Activated B cell treated with CpG ODN at 0.5 μM for 24 hours (primary cell): ENCODE data around the gene MYLK. TPM values are rescaled to one million over a fixed set of nuclear protein-coding genes. Genes with fewer than 3 reads are reported as not detected.

Experiments
- ATAC-seq: fragments of 200-7000 bp; cut with Tn5 transposase; one replicate; pipeline ENCODE4 v1.10.0; 2021; ENCODE audit warnings: low read depth, mild to moderate bottlenecking, moderate library complexity
- CTCF ChIA-PET: fragments of 350-600 bp; sonication (Branson Sonifier 250); formaldehyde crosslinking; loops from one replicate; lab custom pipeline; 2021; ENCODE audit warnings: antibody characterized with exemption; lab: Charles Lee
- POLR2A ChIA-PET: fragments of 350-600 bp; sonication (Branson Sonifier 250); formaldehyde crosslinking; loops from one replicate; lab custom pipeline; 2021; ENCODE audit warnings: antibody characterized with exemption; lab: Charles Lee
- DNase-seq: peaks from one replicate; pipeline ENCODE4 v3.0.0; 2022
- H3K27ac Mint-ChIP-seq: one replicate; pipeline ENCODE4 v1.8.0; 2020; ENCODE audit warnings: mixed read lengths
- H3K27me3 Mint-ChIP-seq: one replicate; pipeline ENCODE4 v1.8.0; 2021; ENCODE audit warnings: mixed read lengths
- H3K36me3 Mint-ChIP-seq: one replicate; pipeline ENCODE4 v1.8.0; 2021; ENCODE audit warnings: low read depth, mixed read lengths
- H3K4me1 Mint-ChIP-seq: one replicate; pipeline ENCODE4 v1.8.0; 2021; ENCODE audit warnings: mixed read lengths
- H3K4me3 Mint-ChIP-seq: one replicate; pipeline ENCODE4 v1.8.0; 2020; ENCODE audit warnings: mild to moderate bottlenecking, mixed read lengths
- H3K9me3 Mint-ChIP-seq: one replicate; pipeline ENCODE4 v1.8.0; 2020; ENCODE audit warnings: mixed read lengths
- CTCF ChIP-seq: fragments of 200-600 bp; IDR thresholded peaks from one replicate; pipeline ENCODE4 v1.8.0; 2022; ENCODE audit warnings: antibody characterized with exemption, mild to moderate bottlenecking
- intact Hi-C: fragments of 100-400 bp; cut with micrococcal nuclease; formaldehyde crosslinking; loops from one replicate; pipeline ENCODE4 v1.15.1; 2024
- total RNA-seq: library from RNA; stranded (reverse); gene quantifications from 2 replicates; pipeline ENCODE4 v1.2.3, GENCODE V29; 2022

MYLK gene
- total RNA-seq, 1 donor from 2014 or later: not detected

GRCh38 chr3:123781138-123781537 is 103.0 kb downstream of the MYLK start:
- ATAC-seq (no peak), DNase-seq (no peak)
- H3K27ac Mint-ChIP-seq: no peak overlapping the region
- intact Hi-C loops: no loop called here
- H3K4me1 Mint-ChIP-seq: no peaks in the 10 kb centered on the region
- no peaks in the 10 kb centered on the region for H3K36me3 Mint-ChIP-seq
- TF ChIP-seq CTCF: no peak
- no peaks in the 10 kb centered on the region for H3K9me3 Mint-ChIP-seq
- ChIA-PET CTCF (no interaction called here), POLR2A (no interaction called here)
- H3K27me3 Mint-ChIP-seq: peaks cover 3% of the 10 kb centered on the region
- no peak overlapping the region for H3K4me3 Mint-ChIP-seq

- POLR2A ChIA-PET: no interaction called here
- Mint-ChIP-seq H3K9me3 (no peaks in the 10 kb centered on the region), H3K4me3 (no peak overlapping the region), H3K36me3 (no peaks in the 10 kb centered on the region), H3K4me1 (no peaks in the 10 kb centered on the region), H3K27me3 (peaks cover 3% of the 10 kb centered on the region), H3K27ac (no peak overlapping the region)
- CTCF ChIA-PET: no interaction called here
- TF ChIP-seq CTCF: no peak
- ATAC-seq: no peak
- DNase-seq: no peak
- intact Hi-C loops: no loop called here
These were observed 103.5 kb downstream of the MYLK start for GRCh38 chr3:123780656-123781055.

GRCh38 chr3:123779655-123780231 is 104.4 kb downstream of the MYLK start:
- Mint-ChIP-seq H3K27me3 (peaks cover 3% of the 10 kb centered on the region), H3K36me3 (no peaks in the 10 kb centered on the region), H3K27ac (no peak overlapping the region), H3K9me3 (no peaks in the 10 kb centered on the region), H3K4me3 (no peak overlapping the region), H3K4me1 (no peaks in the 10 kb centered on the region)
- intact Hi-C loops: no loop called here
- POLR2A ChIA-PET: no interaction called here
- no peak for TF ChIP-seq CTCF
- no peak for DNase-seq
- CTCF ChIA-PET: no interaction called here
- ATAC-seq: no peak

- H3K27ac Mint-ChIP-seq: no peak overlapping the region
- H3K27me3 Mint-ChIP-seq: peaks cover 3% of the 10 kb centered on the region
- ATAC-seq: no peak
- H3K4me1 Mint-ChIP-seq: no peaks in the 10 kb centered on the region
- H3K9me3 Mint-ChIP-seq: no peaks in the 10 kb centered on the region
- ChIA-PET CTCF (no interaction called here), POLR2A (no interaction called here)
- intact Hi-C loops: no loop called here
- no peak overlapping the region for H3K4me3 Mint-ChIP-seq
- DNase-seq: no peak
- no peaks in the 10 kb centered on the region for H3K36me3 Mint-ChIP-seq
- no peak for TF ChIP-seq CTCF
These were observed 105.0 kb downstream of the MYLK start for GRCh38 chr3:123778991-123779622.

- ChIA-PET POLR2A (no interaction called here), CTCF (no interaction called here)
- no peak overlapping the region for H3K4me3 Mint-ChIP-seq
- H3K27me3 Mint-ChIP-seq: peaks cover 3% of the 10 kb centered on the region
- ATAC-seq (no peak), DNase-seq (no peak)
- no peak for TF ChIP-seq CTCF
- no peak overlapping the region for H3K27ac Mint-ChIP-seq
- no peaks in the 10 kb centered on the region for H3K4me1 Mint-ChIP-seq
- no peaks in the 10 kb centered on the region for H3K36me3 Mint-ChIP-seq
- intact Hi-C loops: no loop called here
- no peaks in the 10 kb centered on the region for H3K9me3 Mint-ChIP-seq
These were observed 105.6 kb downstream of the MYLK start for GRCh38 chr3:123778525-123778924.
